HUES48 (cell line): ENCODE measurements around the gene HABP2.

Source experiments
- H3K27ac ChIP-seq: one replicate; pipeline ENCODE4 v1.7.0; 2013; ENCODE audit warnings: low read depth, low read length, inconsistent platforms
- H3K27me3 ChIP-seq: 2 replicates; pipeline ENCODE4 v1.6.1; 2013; ENCODE audit warnings: mild to moderate bottlenecking, low read length; ENCODE audit not compliant: control insufficient read depth, insufficient read depth
- H3K36me3 ChIP-seq: 2 replicates; pipeline ENCODE4 v1.6.1; 2013; ENCODE audit warnings: low read length; ENCODE audit not compliant: control insufficient read depth, insufficient read depth
- H3K4me1 ChIP-seq: 2 replicates; pipeline ENCODE4 v1.6.1; 2013; ENCODE audit warnings: mild to moderate bottlenecking, low read length; ENCODE audit not compliant: control insufficient read depth, insufficient read depth
- H3K4me3 ChIP-seq: 2 replicates; pipeline ENCODE4 v1.5.1; 2013; ENCODE audit warnings: mild to moderate bottlenecking, low read depth, low read length
- H3K9ac ChIP-seq: 2 replicates; pipeline ENCODE4 v1.6.1; 2013; ENCODE audit warnings: mild to moderate bottlenecking, low read depth, low read length, moderate library complexity
- H3K9me3 ChIP-seq: 2 replicates; pipeline ENCODE4 v1.6.1; 2013; ENCODE audit warnings: low read length; ENCODE audit not compliant: control insufficient read depth, insufficient read depth

HABP2 gene

DNA sequence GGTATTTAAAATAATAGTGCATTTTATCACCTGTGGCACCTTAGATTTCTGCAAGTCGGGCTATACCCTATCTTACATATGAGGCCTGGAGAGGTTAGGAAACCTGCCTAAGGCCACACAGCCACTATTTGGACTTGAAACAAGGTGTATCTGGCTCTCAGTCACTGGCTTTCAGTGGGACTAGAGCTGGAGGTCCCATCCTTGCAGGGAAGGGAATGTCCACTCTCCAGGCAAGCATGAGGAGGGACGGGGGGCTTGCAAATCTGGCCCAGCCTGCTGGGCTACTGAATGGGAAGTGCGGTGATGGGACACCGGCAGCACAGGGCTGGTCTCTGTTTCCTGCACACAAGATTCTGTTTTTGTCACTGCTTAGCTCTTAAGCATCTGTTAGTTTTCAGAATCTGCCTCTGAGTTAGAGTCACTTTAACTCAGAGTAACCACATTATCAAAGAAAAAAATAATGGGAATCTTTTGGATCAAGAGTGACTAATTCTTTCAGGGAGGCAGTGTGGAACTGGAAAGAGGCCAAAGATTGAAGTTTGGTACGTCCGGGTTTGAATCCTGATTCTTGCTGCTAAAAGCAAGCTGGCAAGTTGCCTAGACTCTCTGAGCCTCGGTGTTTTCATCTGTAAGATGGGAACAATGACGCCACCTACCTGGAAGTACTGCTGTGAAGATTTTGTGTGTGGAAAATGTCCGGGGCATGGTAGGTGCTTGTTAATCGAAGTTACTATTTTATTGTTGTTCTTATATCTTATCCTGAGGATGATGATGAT is 33.8 kb upstream of the HABP2 start:
- no peak overlapping the region for H3K27ac ChIP-seq
- H3K4me3 ChIP-seq, result no peak overlapping the region
- no peak overlapping the region for H3K9ac ChIP-seq
- no peaks in the 10 kb centered on the region for H3K9me3 ChIP-seq
- H3K4me1 ChIP-seq, result no peaks in the 10 kb centered on the region
- no peaks in the 10 kb centered on the region for H3K36me3 ChIP-seq
- H3K27me3 ChIP-seq, result no peaks in the 10 kb centered on the region

DNA sequence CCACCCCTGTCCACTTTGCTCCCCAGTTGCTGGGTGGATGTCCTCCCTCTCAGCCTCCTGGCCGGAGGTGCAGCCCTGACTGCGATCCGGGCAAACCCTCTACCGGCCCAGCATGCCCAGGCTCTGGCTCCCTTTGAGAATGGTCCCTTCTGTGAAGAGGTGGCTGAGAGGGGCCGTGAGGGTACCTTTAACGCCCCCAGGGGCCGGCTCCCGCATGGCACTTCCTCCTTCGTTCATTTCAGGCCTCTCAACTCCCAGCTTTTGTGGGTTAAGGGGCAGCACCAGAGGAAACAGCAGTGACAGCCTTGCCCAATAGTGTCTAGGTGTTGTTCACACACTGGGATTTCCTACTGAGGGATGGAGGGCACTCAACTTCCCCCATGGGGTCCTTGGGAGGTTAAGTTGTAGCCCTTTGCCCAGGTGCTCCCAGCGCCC is 33.2 kb upstream of the HABP2 start:
- no peak overlapping the region for H3K27ac ChIP-seq

DNA sequence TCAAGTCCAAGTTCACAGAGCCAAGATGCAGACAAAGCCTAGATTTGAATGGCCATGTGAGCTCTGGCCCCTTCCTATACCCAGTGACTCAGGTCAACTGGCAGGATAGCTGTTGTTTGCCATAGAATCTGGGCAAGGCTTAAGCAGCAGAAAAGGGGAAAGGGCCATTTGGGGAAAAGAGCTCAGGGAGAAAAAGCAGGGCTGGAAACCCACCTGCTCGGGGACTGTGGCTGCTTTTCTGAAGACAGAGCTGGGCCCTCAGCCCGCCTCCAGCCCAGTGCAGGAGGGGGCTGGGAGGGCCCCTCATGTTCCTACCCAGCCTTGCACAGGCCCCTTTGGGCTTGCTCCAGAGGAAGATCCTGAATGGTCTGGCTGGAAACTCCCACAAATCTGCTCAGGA is 32.6 kb upstream of the HABP2 start:
- H3K4me3 ChIP-seq, result no peak overlapping the region
- H3K27ac ChIP-seq, result no peak overlapping the region
- no peaks in the 10 kb centered on the region for H3K9me3 ChIP-seq
- no peaks in the 10 kb centered on the region for H3K4me1 ChIP-seq
- peaks cover 4% of the 10 kb centered on the region; the same call in 1 of the 2 replicates for H3K27me3 ChIP-seq
- H3K36me3 ChIP-seq, result no peaks in the 10 kb centered on the region
- no peak overlapping the region for H3K9ac ChIP-seq

More for the DNA sequence above, 33.2 kb upstream of the HABP2 start:
- peaks cover 1% of the 10 kb centered on the region; the same call in 1 of the 2 replicates for H3K27me3 ChIP-seq
- H3K4me1 ChIP-seq, result no peaks in the 10 kb centered on the region
- H3K36me3 ChIP-seq, result no peaks in the 10 kb centered on the region
- H3K9ac ChIP-seq, result no peak overlapping the region
- no peaks in the 10 kb centered on the region for H3K9me3 ChIP-seq
- no peak overlapping the region for H3K4me3 ChIP-seq

DNA sequence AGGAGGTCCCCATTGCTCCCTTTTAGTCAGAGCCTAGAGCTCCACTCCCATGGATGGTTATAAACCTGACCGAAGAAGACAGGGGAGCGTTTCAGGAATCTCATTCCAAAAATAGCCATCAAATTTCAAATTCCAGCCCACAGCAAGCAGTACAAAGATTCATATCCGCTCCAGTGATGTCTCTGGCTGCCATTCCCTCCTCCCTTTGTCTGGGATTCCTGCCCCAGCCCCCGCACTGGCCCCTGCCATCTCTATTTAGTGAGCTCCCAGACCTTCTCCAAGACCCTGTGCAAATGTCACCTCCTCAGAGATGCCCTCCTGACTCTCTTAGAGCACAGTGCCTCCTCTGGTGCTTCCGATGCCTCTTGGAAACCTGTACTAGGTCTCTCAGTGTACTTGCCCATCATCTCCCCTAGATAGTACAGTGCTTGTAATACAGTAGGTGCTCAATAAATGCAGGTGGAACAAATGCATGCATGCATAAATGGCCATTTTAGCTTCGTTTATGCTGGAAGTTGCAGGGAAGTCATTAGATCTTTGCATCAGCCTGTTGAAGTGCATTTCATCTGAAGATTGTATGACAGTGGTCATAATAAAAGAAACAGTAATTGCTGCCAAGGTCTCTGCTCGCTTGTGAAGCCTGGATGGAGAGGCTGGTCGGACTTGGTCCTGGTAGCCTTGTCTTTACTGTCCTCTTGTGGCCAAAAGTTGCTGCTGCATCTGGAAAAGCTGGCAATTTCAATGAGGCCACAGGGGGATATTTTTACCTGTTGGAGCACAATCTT is 32.0 kb upstream of the HABP2 start:
- Histone ChIP-seq H3K4me1 (no peaks in the 10 kb centered on the region), H3K27me3 (peaks cover 6% of the 10 kb centered on the region; the same call in 1 of the 2 replicates), H3K9me3 (no peaks in the 10 kb centered on the region), H3K36me3 (no peaks in the 10 kb centered on the region), H3K27ac (no peak overlapping the region), H3K4me3 (no peak overlapping the region), H3K9ac (no peak overlapping the region)

DNA sequence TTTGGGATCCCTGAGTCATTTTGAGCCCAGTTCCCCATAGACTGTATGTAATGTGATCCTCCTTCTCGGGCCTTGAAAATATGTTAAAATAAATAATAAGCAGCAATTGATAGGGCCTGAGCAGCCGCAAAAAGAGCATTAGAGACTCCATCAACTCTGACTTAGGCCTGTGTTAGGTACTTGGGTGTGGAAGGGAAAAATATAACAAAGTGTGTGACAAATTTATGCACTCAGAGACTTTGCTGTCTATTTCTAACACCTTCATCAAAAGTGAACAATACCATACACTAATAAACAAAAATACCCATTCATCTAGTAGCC is 31.4 kb upstream of the HABP2 start:
- Histone ChIP-seq H3K27ac (no peak overlapping the region), H3K9me3 (no peaks in the 10 kb centered on the region)

DNA sequence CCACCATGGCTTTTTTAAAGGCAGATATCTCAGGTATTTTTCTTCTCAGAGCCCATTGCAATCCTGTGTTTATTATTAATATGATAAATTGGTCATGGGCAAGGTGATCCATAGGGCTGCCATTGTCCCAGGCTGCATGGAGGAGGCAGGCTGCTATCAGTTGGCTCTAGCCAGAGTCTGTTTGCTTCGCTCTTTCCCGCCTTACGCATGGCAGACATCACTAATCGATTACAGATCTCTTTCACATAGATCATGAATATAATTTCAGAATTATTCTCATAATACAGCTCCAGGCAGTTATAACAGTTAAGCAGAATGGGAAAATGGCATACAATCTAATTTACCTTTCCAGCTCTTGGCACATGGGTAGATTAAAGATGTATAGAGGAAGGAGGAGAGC is 30.4 kb upstream of the HABP2 start:
- Histone ChIP-seq H3K4me1 (no peaks in the 10 kb centered on the region), H3K9me3 (no peaks in the 10 kb centered on the region), H3K9ac (no peak overlapping the region), H3K36me3 (no peaks in the 10 kb centered on the region), H3K4me3 (no peak overlapping the region), H3K27ac (no peak overlapping the region), H3K27me3 (peaks cover 6% of the 10 kb centered on the region)

More for the DNA sequence above, 31.4 kb upstream of the HABP2 start:
- Histone ChIP-seq H3K27me3 (peaks cover 6% of the 10 kb centered on the region; the same call in 1 of the 2 replicates), H3K4me1 (no peaks in the 10 kb centered on the region), H3K9ac (no peak overlapping the region), H3K4me3 (no peak overlapping the region), H3K36me3 (no peaks in the 10 kb centered on the region)

DNA sequence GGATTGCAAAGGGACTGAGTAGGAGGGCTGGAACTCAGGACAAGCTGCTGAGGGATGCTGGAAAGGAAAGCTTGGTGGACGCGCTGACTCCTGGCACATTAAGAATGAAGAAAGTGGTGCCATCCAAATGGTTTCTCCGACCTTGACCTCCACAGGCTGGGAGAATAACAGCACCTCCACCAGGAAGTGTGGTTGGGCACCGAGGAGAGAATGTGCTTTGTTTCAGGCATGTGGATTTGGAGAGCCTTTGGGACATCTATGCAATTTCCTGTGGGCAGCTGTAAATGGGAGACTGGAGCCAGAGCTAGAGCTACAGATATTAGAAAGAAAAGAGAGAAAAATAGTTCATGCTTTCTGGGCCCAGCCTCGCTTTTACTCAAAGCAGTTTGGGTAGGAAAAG is 29.8 kb upstream of the HABP2 start:
- Histone ChIP-seq H3K36me3 (no peaks in the 10 kb centered on the region), H3K4me1 (no peaks in the 10 kb centered on the region), H3K4me3 (no peak overlapping the region), H3K9ac (no peak overlapping the region), H3K27ac (no peak overlapping the region), H3K27me3 (peaks cover 6% of the 10 kb centered on the region), H3K9me3 (no peaks in the 10 kb centered on the region)

DNA sequence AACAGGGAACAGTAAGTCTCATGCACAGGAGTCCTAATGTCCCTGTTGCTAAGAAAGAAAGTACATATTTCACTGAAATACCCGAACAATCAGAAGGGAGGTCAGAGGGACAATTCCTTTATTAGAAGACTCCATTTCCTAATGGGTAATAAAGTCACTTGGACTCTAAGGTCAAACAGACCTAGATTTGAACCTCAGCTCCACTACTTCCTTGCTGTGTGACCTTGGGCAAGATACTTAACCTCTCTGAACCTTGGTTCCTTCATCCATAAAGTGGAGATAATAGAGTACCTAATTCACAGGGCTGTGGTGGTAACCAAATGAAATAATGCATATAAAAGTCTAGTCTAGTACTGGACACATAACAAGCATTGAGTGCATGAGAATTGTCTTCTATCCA is 29.2 kb upstream of the HABP2 start:
- no peak overlapping the region for H3K4me3 ChIP-seq
- H3K27ac ChIP-seq, result no peak overlapping the region
- H3K4me1 ChIP-seq, result no peaks in the 10 kb centered on the region
- no peaks in the 10 kb centered on the region for H3K36me3 ChIP-seq
- H3K27me3 ChIP-seq, result peaks cover 6% of the 10 kb centered on the region
- H3K9me3 ChIP-seq, result no peaks in the 10 kb centered on the region
- no peak overlapping the region for H3K9ac ChIP-seq

DNA sequence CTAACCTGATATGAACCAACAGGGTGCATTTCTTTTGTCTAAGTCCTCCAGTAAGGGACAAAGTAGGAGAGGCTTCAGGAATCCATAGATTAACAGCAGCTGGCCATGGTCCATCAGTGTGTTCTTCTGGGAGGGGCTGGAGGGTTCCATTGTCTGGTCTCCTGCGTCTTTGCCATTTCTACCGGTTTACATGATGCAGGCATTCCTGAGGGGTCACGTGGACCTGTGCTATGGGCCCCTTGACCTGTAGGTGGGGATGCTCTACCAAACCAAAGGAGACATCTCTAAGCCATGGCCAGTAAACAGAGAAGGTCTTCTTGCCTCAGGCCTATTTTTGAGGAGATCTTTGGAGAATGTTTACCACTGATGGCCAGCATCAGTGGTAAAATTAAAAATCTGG is 28.7 kb upstream of the HABP2 start:
- Histone ChIP-seq H3K9me3 (no peaks in the 10 kb centered on the region), H3K27me3 (peaks cover 6% of the 10 kb centered on the region), H3K9ac (no peak overlapping the region)

DNA sequence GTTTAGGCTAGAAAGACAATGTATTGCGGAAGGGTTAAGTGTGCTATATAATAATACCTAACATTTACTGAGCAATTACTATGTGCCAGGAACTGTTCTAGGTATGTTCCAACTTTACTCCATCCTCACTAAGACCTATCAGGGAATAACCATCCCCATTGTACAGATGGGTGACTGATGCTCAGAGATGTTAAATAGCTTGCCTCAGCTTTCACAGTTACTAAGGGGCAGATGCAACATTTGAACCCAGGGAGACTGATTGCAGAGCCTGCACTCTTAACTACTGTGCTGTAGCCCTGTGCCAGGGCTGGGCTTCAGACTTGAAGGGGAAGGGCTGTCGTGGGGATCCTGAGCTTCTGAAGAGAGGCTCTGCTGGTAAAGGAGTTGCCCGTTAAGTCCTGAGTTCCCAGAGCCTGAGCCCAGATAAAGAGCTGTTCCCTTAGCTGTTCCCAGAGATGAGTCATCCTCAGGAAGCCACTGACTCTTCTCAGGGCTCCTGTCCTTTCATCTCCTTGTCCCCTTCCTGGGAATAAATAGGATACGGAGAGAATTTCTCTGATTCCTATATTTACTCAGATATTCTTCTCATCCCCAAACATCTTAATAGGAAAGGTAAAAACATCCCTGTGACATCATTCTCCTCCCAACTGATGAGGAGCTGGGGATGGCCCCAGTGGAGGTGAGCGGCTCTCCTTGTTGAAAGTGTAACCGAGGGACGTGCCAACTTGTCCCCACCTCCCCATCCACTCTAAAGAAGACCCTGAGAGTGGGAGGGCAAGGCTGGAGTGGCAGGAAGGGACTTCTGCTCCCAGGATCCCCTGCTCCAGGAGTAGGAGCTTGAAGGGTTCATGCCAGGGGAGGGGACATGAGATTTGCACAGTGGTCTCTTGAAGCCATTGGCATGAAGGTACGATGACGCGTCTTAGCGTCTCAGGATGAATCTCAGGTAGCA is 28.0 kb upstream of the HABP2 start:
- Histone ChIP-seq H3K9ac (no peak overlapping the region), H3K9me3 (no peaks in the 10 kb centered on the region), H3K4me1 (no peaks in the 10 kb centered on the region), H3K36me3 (no peaks in the 10 kb centered on the region), H3K27ac (no peak overlapping the region), H3K4me3 (no peak overlapping the region), H3K27me3 (peaks cover 9% of the 10 kb centered on the region)

More for the DNA sequence above, 28.7 kb upstream of the HABP2 start:
- no peaks in the 10 kb centered on the region for H3K4me1 ChIP-seq
- no peak overlapping the region for H3K4me3 ChIP-seq
- no peaks in the 10 kb centered on the region for H3K36me3 ChIP-seq
- H3K27ac ChIP-seq, result no peak overlapping the region
